ENCODE results near the gene GFER. TPM values are rescaled to one million over a fixed set of nuclear protein-coding genes. Genes with fewer than 3 reads are reported as not detected.

Gene GFER
- polyA plus RNA-seq, 3 donors = 8.1 to 22.7 (median 22.4) TPM

- WGBS (ENCODE audit: insufficient coverage) = 0% methylated on average over 15 of the region's 15 CpGs
- peaks cover 4 to 11% of the 10 kb centered on the region in 2 donors for H3K36me3 Mint-ChIP-seq
- H3K4me3 ChIP-seq (replicated peaks in 1 of 3; ENCODE audit: low read depth in 2 of 3, low read length in 3 of 3) = peak overlapping the region in 2 of 3 experiments; percentile 59 to 85
- peaks cover 5% of the 10 kb centered on the region in 2 donors for H3K36me3 ChIP-seq (replicated peaks in 1 of 2; ENCODE audit: control insufficient read depth in 1 of 2, insufficient read depth in 2 of 2, low read length in 2 of 2)
- peak overlapping the region; percentile 81 to 89 for H3K4me3 Mint-ChIP-seq
- peaks cover 0 to 2% (median 0%) of the 10 kb centered on the region in 7 donors for H3K9me3 Mint-ChIP-seq
- H3K27ac ChIP-seq (ENCODE audit: low read depth in 1 of 2, low read length in 2 of 2) = peak overlapping the region in 1 of 2 donors; percentile 85
- H3K9me3 ChIP-seq (replicated peaks in 1 of 2; ENCODE audit: control insufficient read depth in 1 of 2, insufficient read depth in 1 of 2, low read length in 2 of 2) = no peaks in the 10 kb centered on the region
- DNase-seq = peak in 1 of 3 donors; percentile 47
- no peaks in the 10 kb centered on the region for H3K27me3 ChIP-seq (ENCODE audit: control insufficient read depth in 2 of 2, insufficient read depth in 2 of 2, low read length in 2 of 2)
- peaks cover 50% of the 10 kb centered on the region for H3K4me1 Mint-ChIP-seq
- peak overlapping the region; percentile 94 for H3K4me2 ChIP-seq (replicated peaks; ENCODE audit: extremely low read depth, low read length, poor library complexity, severe bottlenecking)
- peaks cover 0 to 1% (median 0%) of the 10 kb centered on the region in 3 donors for H3K27me3 Mint-ChIP-seq (ENCODE audit: low read depth in 3 of 3)
- H4K20me1 ChIP-seq (ENCODE audit: insufficient read depth, low read length) = peaks cover 57% of the 10 kb centered on the region
- no peak overlapping the region for H3K9ac ChIP-seq (ENCODE audit: insufficient read depth, low read length, poor library complexity, severe bottlenecking)
- no peak for TF ChIP-seq CTCF (IDR thresholded peaks at IDR 0.05)
- peak overlapping the region; percentile 72 to 91 (median 85) for H3K27ac Mint-ChIP-seq
- H3K79me2 ChIP-seq (ENCODE audit: insufficient read depth, low read length) = peaks cover 60% of the 10 kb centered on the region
- intact Hi-C loops (cut with micrococcal nuclease) = loop anchor here (5.0 to 10.0 kb wide), 4 partner anchors 39 to 247 kb away; partner anchors contain the start of genes ECI1 (in 1 of the 2), NTHL1 (in 1 of the 2) and TSC2 (in 1 of the 2)
- peaks cover 40 to 67% of the 10 kb centered on the region in 2 donors for H3K4me1 ChIP-seq (ENCODE audit: control insufficient read depth in 1 of 2, insufficient read depth in 2 of 2, low read length in 2 of 2)
- no peak overlapping the region for H2AFZ ChIP-seq (ENCODE audit: insufficient read depth, low read depth, low read length, poor library complexity, severe bottlenecking)
These were observed 24.1 kb downstream of the GFER start for GRCh38 chr16:2008009-2008526.

- peaks cover 0 to 2% (median 0%) of the 10 kb centered on the region in 7 donors for H3K9me3 Mint-ChIP-seq
- TF ChIP-seq CTCF (IDR thresholded peaks at IDR 0.05) = no peak
These were observed 24.7 kb downstream of the GFER start for GRCh38 chr16:2008631-2009163.

More at GRCh38 chr16:2008631-2009163, 24.7 kb downstream of the GFER start:
- H3K27ac ChIP-seq (ENCODE audit: low read depth in 1 of 2, low read length in 2 of 2) = peak overlapping the region; percentile 14 to 85
- peaks cover 55% of the 10 kb centered on the region for H3K79me2 ChIP-seq (ENCODE audit: insufficient read depth, low read length)
- H3K4me3 Mint-ChIP-seq = peak overlapping the region; percentile 81 to 89
- H3K4me1 ChIP-seq (ENCODE audit: control insufficient read depth in 1 of 2, insufficient read depth in 2 of 2, low read length in 2 of 2) = peaks cover 40 to 67% of the 10 kb centered on the region in 2 donors
- H3K27me3 ChIP-seq (ENCODE audit: control insufficient read depth in 2 of 2, insufficient read depth in 2 of 2, low read length in 2 of 2) = no peaks in the 10 kb centered on the region
- WGBS (ENCODE audit: insufficient coverage) = 0% methylated on average over 13 of the region's 23 CpGs
- peak overlapping the region; percentile 61 for H2AFZ ChIP-seq (ENCODE audit: insufficient read depth, low read depth, low read length, poor library complexity, severe bottlenecking)
- peaks cover 50% of the 10 kb centered on the region for H3K4me1 Mint-ChIP-seq
- intact Hi-C loops (cut with micrococcal nuclease) = loop anchor here (5.0 to 10.0 kb wide), 4 partner anchors 39 to 246 kb away; partner anchors contain the start of genes ECI1 (in 1 of the 2), NTHL1 (in 1 of the 2) and TSC2 (in 1 of the 2)
- peak overlapping the region; percentile 91 for H3K9ac ChIP-seq (ENCODE audit: insufficient read depth, low read length, poor library complexity, severe bottlenecking)
- H3K9me3 ChIP-seq (replicated peaks in 1 of 2; ENCODE audit: control insufficient read depth in 1 of 2, insufficient read depth in 1 of 2, low read length in 2 of 2) = no peaks in the 10 kb centered on the region
- peak overlapping the region; percentile 94 for H3K4me2 ChIP-seq (replicated peaks; ENCODE audit: extremely low read depth, low read length, poor library complexity, severe bottlenecking)
- H3K36me3 Mint-ChIP-seq = peaks cover 4 to 8% of the 10 kb centered on the region in 2 donors
- H3K4me3 ChIP-seq (replicated peaks in 1 of 3; ENCODE audit: low read depth in 2 of 3, low read length in 3 of 3) = peak overlapping the region; percentile 59 to 85 (median 59)
- H4K20me1 ChIP-seq (ENCODE audit: insufficient read depth, low read length) = peaks cover 50% of the 10 kb centered on the region
- peak in 1 of 3 donors; percentile 48 for DNase-seq
- peaks cover 0 to 1% (median 0%) of the 10 kb centered on the region in 3 donors for H3K27me3 Mint-ChIP-seq (ENCODE audit: low read depth in 3 of 3)
- peak overlapping the region; percentile 72 to 91 (median 85) for H3K27ac Mint-ChIP-seq
- H3K36me3 ChIP-seq (replicated peaks in 1 of 2; ENCODE audit: control insufficient read depth in 1 of 2, insufficient read depth in 2 of 2, low read length in 2 of 2) = peaks cover 0 to 2% of the 10 kb centered on the region in 2 donors
